Choroid plexus epithelial cell (primary cell): ENCODE data around the gene CLDN20.
"Not testable (repeated sequence)": the region's sequence is repeated elsewhere in the genome, so short reads cannot be mapped to it uniquely, and the experiment has no call there.

ENCODE experiments used
- DNase-seq: peaks from one replicate; pipeline ENCODE4 v3.0.0-alpha.2; 2010; ENCODE audit warnings: low read depth
- H3K4me3 ChIP-seq: 2 replicates; pipeline ENCODE4 v1.5.1; 2011; ENCODE audit warnings: low read depth, mild to moderate bottlenecking, control low read depth, low read length, moderate library complexity
- CTCF ChIP-seq: conservative IDR thresholded peaks from 2 replicates; pipeline ENCODE4 v1.5.1; 2011; ENCODE audit warnings: low read depth, mild to moderate bottlenecking, control low read depth, inconsistent platforms, low read length, moderate library complexity

Gene CLDN20

DNA sequence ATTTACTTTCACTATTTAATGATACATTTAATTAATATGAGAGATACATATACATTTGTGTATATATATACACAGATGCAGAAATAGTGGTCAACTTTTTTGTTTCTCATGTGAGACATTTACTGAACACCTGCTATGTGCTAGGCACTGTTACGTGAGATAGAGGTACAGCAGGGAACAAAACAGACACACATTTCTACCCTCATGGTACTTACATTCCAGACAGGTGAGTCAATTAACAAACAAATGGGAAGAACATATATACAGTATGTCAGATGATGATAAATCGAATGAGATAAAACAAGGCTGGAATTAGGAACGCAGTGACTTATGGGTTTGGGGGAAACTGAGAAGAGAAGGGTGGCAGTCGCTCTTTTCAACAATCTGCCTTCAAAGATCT, 45.3 kb downstream of the CLDN20 start:
- H3K4me3 ChIP-seq: no peak overlapping the region
- no peak for DNase-seq
- no peak for TF ChIP-seq CTCF

- peak; percentile 43 for DNase-seq
- no peak overlapping the region for H3K4me3 ChIP-seq
- no peak for TF ChIP-seq CTCF
These were observed 46.8 kb downstream of the CLDN20 start for GRCh38 chr6:155310596-155310995.

GRCh38 chr6:155311086-155311485, 47.3 kb downstream of the CLDN20 start:
- no peak for TF ChIP-seq CTCF
- no peak overlapping the region for H3K4me3 ChIP-seq
- peak; percentile 56 for DNase-seq

DNA sequence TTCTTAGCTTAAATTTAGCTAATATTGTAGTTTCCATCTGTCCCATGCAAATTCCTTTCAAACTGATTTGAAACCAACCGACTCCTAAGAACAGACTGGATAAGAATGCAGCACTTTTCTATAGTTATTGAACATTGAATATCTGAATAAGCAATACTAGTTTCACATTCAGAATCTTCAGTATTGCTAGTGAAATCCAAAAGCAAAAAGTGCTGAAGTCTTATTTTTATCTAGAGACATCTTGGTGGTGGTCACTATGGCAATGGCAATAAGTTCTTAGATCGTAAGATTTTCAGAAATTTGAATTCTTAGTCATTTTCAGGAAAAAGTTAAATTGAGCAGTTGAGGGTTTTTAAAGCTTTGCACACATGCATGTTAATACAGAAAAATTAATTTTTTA, 47.8 kb downstream of the CLDN20 start:
- no peak overlapping the region for H3K4me3 ChIP-seq
- no peak for DNase-seq
- TF ChIP-seq CTCF: no peak

GRCh38 chr6:155312950-155313349, 49.1 kb downstream of the CLDN20 start:
- not testable (repeated sequence) for H3K4me3 ChIP-seq, DNase-seq

DNA sequence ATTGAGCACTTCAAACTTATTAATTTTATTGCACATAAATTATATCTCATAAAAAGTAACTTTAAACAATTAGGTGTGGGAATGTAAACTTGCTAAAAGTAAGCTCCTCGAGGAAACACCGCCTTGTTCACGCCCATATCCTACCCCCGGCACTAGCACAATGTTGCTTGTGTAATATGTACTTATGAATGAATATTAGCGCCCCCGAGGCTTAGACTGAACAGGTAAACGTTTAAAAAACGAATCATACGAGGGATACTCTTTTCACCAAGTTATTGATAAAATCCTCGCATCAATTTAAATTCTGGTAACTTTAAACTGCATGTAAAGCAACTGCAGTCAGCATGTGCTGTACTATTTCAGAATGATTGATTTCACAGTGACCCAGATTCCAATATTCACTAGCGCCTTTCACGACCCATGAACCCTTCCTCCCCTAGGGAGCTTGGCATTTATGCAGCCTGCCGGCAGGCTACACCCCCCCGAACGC, 49.8 kb downstream of the CLDN20 start:
- peak; percentile 39 for DNase-seq
- no peak for TF ChIP-seq CTCF
- H3K4me3 ChIP-seq: peak overlapping the region; percentile 91

DNA sequence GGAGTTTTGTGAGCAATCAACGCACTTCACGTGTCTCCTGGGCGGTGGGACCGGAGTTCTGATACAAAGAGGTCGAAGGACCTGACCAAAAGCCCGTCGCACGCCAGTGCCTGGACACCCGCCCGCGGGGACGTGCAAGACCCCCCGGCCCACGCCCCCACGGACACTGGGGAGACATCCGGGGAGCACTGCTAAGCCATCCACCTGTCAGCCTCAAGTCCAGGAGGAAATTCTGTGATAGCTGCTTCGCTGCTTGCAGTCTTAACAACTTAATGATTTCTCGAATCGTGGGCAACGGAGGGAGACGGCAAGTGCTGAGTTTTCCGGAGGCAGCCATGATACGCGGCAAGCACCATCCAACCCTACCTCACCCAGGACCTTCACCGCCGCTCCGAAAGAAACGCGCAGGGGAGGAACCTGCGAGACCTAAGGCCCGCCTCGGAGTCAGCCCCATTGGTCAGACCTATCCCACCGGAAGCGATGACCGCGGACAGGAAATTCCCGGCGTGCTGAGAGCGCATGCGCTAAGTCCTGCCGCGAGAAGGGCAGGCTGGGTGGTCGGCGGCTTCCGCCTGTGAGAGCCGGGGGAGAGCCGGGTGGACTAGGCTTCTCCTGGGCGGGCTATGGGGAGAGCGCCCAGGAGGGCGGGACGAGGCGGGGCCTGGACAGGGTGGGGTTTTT, 50.4 kb downstream of the CLDN20 start, which contains the start of gene TFB1M:
Gene TFB1M (minus strand): TSS at position 393 of the 681 bp plus-strand sequence. CDS start 56 bp downstream, at position 337.
- peak within 1 kb of the TSS; percentile 91 for H3K4me3 ChIP-seq
- DNase-seq: peak; percentile 99
- TF ChIP-seq CTCF: no peak
